Measurements from ENCODE around the gene NTNG1. TPM values are rescaled to one million over a fixed set of nuclear protein-coding genes. Genes with fewer than 3 reads are reported as not detected.

Gene NTNG1
- total RNA-seq, 1 experiment from 2014 or later: 1.5 TPM

DNA sequence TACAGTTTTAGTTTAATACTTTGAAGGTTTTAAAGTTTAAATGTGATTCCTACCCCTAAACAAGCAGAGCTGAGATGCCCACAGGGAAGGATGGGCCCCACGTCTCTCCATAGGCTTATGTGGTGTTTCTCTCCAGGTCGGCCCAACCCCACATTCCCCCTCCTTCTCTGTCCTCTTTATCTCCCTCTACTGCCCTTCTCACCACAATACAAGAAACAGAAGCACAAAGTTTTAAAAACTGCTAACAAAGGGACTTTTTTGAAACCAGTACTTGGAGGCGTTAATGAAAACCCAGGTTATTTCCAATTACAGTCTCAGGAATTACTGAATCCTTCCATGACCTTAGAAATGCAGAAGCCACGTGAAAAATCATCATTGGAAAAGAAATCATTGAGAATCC is 324.0 kb downstream of the NTNG1 start:
- 0 out of 7 replicates have a peak, but pooled peaks cover 0 to 3% (median 0%) of the 10 kb centered on the region in 3 experiments for H3K36me3 Mint-ChIP-seq (ENCODE audit: insufficient read depth in 1 of 3, low read depth in 3 of 3)
- H3K27me3 ChIP-seq (ENCODE audit: insufficient read depth, low read length): no peaks in the 10 kb centered on the region
- no CpG with 5 or more reads among the region's 4 CpGs for WGBS (ENCODE audit: extremely low coverage, insufficient read length, low lambda C conversion rate)

More for the DNA sequence above, 324.0 kb downstream of the NTNG1 start:
- no peaks in the 10 kb centered on the region for H3K9me3 Mint-ChIP-seq
- H3K27me3 Mint-ChIP-seq (ENCODE audit: low read depth): no peaks in the 10 kb centered on the region
- TF ChIP-seq, protein P1, sequence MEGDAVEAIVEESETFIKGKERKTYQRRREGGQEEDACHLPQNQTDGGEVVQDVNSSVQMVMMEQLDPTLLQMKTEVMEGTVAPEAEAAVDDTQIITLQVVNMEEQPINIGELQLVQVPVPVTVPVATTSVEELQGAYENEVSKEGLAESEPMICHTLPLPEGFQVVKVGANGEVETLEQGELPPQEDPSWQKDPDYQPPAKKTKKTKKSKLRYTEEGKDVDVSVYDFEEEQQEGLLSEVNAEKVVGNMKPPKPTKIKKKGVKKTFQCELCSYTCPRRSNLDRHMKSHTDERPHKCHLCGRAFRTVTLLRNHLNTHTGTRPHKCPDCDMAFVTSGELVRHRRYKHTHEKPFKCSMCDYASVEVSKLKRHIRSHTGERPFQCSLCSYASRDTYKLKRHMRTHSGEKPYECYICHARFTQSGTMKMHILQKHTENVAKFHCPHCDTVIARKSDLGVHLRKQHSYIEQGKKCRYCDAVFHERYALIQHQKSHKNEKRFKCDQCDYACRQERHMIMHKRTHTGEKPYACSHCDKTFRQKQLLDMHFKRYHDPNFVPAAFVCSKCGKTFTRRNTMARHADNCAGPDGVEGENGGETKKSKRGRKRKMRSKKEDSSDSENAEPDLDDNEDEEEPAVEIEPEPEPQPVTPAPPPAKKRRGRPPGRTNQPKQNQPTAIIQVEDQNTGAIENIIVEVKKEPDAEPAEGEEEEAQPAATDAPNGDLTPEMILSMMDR (conservative IDR thresholded peaks at IDR 0.05): peak; percentile 49
- Histone ChIP-seq H3K56ac (ENCODE audit: insufficient read length, low read depth, low read length) (no peak overlapping the region), H2BK5ac (ENCODE audit: insufficient read length, low read length) (no peak overlapping the region), H4K20me1 (ENCODE audit: control insufficient read depth, insufficient read depth, insufficient read length) (no peaks in the 10 kb centered on the region), H3K23ac (ENCODE audit: insufficient read length, low read depth, low read length) (no peak overlapping the region), H2BK120ac (ENCODE audit: low read depth, low read length, poor library complexity, severe bottlenecking) (no peak overlapping the region), H3K23me2 (ENCODE audit: insufficient read length, low read depth, low read length, poor library complexity, severe bottlenecking) (no peaks in the 10 kb centered on the region), H2BK20ac (ENCODE audit: low read depth, low read length, poor library complexity, severe bottlenecking) (no peak overlapping the region), H2AK5ac (ENCODE audit: insufficient read length, low read length) (no peak overlapping the region), H3K9me3 (ENCODE audit: control insufficient read depth, low read depth, low read length) (no peaks in the 10 kb centered on the region), H4K91ac (ENCODE audit: insufficient read length, low read depth, low read length) (no peak overlapping the region), H3K14ac (ENCODE audit: insufficient read depth, low read length) (no peak overlapping the region), H3K4me2 (ENCODE audit: insufficient read depth, insufficient read length, low read length) (no peak overlapping the region), H2BK12ac (ENCODE audit: insufficient read length, low read depth, low read length) (no peak overlapping the region), H3K79me1 (ENCODE audit: insufficient read depth, low read depth, low read length, poor library complexity, severe bottlenecking) (no peaks in the 10 kb centered on the region), H4K5ac (ENCODE audit: insufficient read length, low read depth, low read length) (no peak overlapping the region), H3K4me1 (ENCODE audit: insufficient read depth, low read length) (no peaks in the 10 kb centered on the region), H4K8ac (replicated peaks; ENCODE audit: insufficient read length, low read depth, low read length) (no peak overlapping the region), H3K9ac (ENCODE audit: extremely low read depth, insufficient read length, low read length) (no peak overlapping the region), H3K27ac (ENCODE audit: insufficient read length, low read depth, low read length) (no peak overlapping the region), H3K79me2 (ENCODE audit: insufficient read depth, low read length) (no peaks in the 10 kb centered on the region), H3K18ac (ENCODE audit: insufficient read length, low read depth, low read length) (no peak overlapping the region), H3T11ph (ENCODE audit: low read length) (no peak overlapping the region), H2AFZ (ENCODE audit: low read length) (no peak overlapping the region), H3K4ac (ENCODE audit: low read depth, low read length) (no peak overlapping the region), H2BK15ac (ENCODE audit: low read depth, low read length) (no peak overlapping the region)
- no peak overlapping the region for H3K27ac Mint-ChIP-seq
- peak; percentile 37 for DNase-seq
- H3K4me1 Mint-ChIP-seq: peaks cover 9 to 12% of the 10 kb centered on the region in 2 experiments
- H3K4me3 Mint-ChIP-seq: no peak overlapping the region
